SU-DHL-6 (cell line): Measurements from ENCODE around the gene POM121C.

Experiments used
- CTCF ChIP-seq: fragments of 200-600 bp; sonication (generic); IDR thresholded peaks from one replicate; pipeline ENCODE4 v1.5.1; 2017; ENCODE audit warnings: antibody characterized with exemption, mild to moderate bottlenecking, low read length, moderate library complexity; ENCODE audit not compliant: insufficient read depth, poor library complexity, severe bottlenecking
- EZH2phosphoT487 ChIP-seq: fragments of 200-600 bp; sonication (generic), shearing (Covaris generic); conservative IDR thresholded peaks from 2 replicates; pipeline ENCODE4 v1.6.1; 2018; ENCODE audit warnings: mild to moderate bottlenecking, antibody characterized with exemption, low read length, moderate library complexity, mixed read lengths

GRCh38 chr7:75534727-75535307, 48.7 kb upstream of the POM121C start:
- TF ChIP-seq CTCF (no peak), EZH2phosphoT487 (no peak)
